Lung microvascular endothelial cell (primary cell): ENCODE results near the gene DYDC2. TPM values are rescaled to one million over a fixed set of nuclear protein-coding genes. Genes with fewer than 3 reads are reported as not detected.
"Not testable (repeated sequence)": the region's sequence is repeated elsewhere in the genome, so short reads cannot be mapped to it uniquely, and the experiment has no call there.

Experiments used
- DNase-seq, 2 donors: peaks; one replicate each; pipeline versions ENCODE4 v3.0.0 to v3.0.0-alpha.2; 2010; ENCODE audit warnings: low read depth in 2 of 2
- total RNA-seq: library from RNA; depleted of rRNA; stranded (reverse); fragments of >200 nt; gene quantifications from 2 replicates; pipeline ENCODE4 v1.2.1, GENCODE V29; 2014

DYDC2 gene
- total RNA-seq, 1 donor from 2014 or later = not detected

- peak; percentile 8 to 74 for DNase-seq
Observed at GRCh38 chr10:80413271-80413996, 56.9 kb downstream of the DYDC2 start.

DNA sequence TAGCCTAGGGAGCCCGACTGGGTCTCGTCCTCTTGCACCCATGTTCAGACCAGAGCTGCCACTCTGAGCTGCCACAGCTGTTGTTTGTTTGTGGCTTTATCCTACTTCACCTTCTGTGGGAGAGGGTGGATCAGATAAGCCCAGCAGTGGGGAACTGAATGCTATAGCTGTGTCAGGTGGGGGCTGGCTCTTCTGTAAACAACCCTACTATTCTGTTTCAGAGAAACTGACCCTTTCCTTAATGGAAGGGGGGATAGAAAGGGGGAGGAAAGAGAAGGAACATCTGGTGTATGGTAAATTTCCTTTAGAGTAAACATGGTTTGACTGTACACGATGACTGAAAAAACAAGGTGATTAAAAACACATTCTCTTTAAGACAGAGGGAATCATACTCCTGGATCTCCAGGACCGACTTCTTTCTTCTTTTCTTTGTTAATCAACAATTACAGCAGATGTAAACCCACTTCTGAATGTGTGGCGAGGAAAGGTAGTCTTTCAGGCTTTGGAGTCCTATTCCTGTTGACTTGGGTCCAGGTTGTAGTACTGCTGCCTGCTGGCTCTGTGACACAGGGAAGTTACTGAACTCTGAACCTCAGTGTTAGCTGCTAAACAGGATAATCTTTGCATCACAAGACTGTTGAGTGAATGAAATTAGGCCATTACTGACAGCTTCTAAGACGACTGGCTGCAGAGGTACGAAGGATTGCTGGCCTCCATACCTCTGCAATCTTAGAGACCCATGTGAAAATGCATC, 57.7 kb downstream of the DYDC2 start:
- peak; percentile 34 to 35 for DNase-seq

DNA sequence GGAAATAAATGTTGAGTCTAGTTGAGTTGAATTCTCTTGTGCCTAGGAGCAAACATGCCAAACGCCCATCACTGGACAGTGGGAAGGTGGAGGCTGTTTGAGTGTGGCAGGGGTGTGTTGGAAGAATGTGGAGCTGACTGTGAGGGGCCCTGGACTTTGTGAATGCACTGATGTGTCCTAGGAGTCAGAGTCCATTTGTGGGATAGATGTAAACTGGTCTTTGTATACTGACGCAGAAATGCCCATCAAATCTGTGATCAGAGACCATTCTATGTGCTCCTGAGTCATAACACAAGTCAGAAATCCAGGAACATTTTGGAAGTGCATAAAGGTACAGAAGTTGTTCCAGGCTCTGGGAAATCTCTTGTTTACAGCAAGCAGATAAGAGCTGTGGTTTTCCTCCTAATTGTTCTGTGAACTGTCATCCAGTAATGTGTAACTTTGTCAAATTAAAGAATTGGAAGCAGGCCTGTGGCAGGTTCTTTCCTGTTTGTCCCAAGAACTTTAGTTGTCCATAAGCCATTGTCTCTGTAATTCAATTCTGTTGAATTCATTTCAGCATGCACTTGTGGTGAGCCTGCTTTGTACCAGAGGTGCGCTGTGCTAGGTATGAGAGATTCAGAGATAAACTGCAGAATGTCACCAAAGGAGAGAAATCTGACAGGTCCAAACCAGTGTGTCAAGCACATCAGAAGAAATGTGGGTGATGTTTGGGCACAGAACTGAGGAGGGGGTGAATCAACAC, 59.3 kb downstream of the DYDC2 start:
- peak; percentile 10 to 56 for DNase-seq

GRCh38 chr10:80416479-80417098, 60.0 kb downstream of the DYDC2 start:
- DNase-seq = peak; percentile 46 to 67

DNA sequence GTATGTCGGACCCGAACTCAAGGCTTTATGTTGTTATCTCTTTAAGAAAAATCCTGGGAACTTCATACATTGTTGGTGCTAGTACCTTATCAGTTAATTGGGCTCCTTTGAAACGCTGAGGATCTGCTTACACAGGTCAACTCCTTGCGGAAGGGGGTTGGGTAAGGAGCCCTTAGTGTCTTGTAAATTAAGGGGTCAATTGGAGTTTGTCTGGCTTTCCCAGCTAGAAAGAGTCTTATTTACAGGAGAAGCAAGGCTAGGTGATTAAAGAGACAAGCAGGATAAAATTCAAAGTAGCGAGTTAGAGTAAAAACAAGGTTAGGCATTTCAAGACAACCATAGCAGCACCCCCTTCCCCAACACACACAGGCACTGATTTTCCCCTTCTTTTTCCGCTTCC, 60.7 kb downstream of the DYDC2 start:
- DNase-seq = not testable (repeated sequence)

Other genes starting within 250 kb of the DYDC2 start
- gene PLAC9, start 224.1 kb upstream of the DYDC2 start, total RNA-seq = 0.40 and 2.0 TPM in 2 replicates
- 14.7 and 17.2 TPM in 2 replicates for gene ANXA11, start 151.2 kb upstream of the DYDC2 start, total RNA-seq
- not detected in 2 replicates for gene MAT1A, start 67.1 kb upstream of the DYDC2 start, total RNA-seq
- gene DYDC1, start within 50 bp of the DYDC2 start, total RNA-seq = not detected in 2 replicates
- 92.8 and 195 TPM in 2 replicates for gene PRXL2A, start 51.8 kb downstream of the DYDC2 start, total RNA-seq
- 35.7 and 60.9 TPM in 2 replicates for gene TSPAN14, start 97.5 kb downstream of the DYDC2 start, total RNA-seq
- under 0.01 TPM in 1 of 2 replicates, not detected in the other for gene SH2D4B, start 181.1 kb downstream of the DYDC2 start, total RNA-seq